NCI-H524 treated with DMSO at 0.1 percent for 48 hours (cell line): ENCODE results near the gene SH2D5.

Source experiments
- DNase-seq: peaks from one replicate; lab custom pipeline; 2025; lab: John Stamatoyannopoulos, UW

The SH2D5 gene

DNA sequence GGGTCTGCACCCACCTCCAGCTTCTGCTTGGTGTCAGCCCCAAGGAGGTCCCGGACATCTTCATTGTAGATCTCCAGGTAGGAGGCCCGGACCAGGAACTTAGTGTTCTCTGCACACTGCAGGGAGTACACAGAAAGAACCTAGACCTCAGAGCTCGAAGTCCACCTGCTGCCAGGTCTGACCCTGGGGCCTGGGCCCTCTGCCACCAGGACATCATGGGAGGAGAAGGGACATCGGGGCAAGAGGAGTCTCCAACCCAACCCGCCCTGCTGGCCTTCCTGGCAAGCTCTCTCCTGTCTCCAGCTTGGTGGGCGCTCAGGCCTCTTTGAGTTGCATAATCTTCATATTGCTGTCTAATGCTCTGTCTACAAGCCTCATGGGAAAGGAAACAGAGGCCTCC lies 19.1 kb downstream of the SH2D5 start:
- no peak for DNase-seq

DNA sequence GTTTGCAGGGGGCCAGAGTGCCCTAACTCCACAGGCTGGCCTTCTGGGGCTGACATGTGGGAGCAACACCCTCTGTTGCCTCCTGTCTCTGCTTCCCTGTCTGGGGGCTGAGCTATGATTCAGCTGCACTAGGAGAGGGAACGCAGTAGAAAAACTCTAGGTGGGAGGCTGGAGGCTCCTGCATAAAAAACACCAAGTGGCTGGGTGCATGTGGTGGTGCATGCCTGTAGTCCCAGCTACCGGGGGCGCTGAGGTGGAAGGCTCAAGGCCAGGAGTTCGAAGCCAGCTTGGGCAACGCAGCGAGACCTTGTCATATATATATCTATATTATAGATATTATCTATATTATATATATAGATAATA lies 20.3 kb downstream of the SH2D5 start:
- DNase-seq = peak; percentile 65

DNA sequence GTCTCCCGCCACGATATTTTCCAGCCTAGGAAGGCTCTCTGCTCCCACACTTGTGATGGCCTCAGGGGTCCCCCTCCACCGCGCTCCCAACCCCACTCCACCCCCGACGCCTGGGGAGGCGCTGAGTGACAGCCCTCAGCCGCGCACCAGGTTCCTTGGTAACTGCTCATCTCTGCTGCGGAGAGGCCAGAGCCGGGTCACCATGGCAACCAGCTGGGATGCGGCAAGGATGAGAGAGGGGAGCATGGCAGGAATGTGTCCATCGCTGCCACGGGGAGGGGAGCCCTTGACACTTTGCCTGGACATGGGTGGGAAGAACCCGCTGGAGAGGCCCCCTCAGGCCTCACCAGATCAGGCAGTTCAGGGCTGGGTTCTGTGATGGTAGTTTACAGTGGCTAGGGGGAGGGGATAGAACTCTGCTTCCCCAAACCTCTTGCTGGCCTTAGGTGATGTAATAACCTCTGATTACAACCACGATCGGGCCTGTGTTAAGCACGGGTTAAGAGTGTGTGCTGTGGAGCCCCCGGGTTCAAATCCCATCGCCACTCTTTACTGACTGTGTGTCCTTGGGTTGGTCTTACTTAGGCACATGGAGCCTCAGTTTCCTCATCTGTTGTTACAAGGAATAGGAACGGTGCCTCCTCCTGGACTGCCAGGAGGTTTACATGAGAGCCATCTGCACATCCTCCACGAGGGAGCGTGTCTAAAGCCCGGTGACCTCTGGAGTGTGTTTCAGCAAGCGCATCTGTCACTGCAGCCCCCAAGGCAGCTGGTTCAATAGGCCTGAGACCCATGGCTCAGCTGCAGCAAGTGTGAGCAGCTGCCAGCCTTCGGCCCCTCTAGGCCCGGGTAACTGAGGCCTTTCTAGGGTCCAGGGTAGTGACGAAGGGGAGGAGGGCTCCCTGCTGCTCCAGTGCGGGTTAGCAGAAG lies 21.0 kb downstream of the SH2D5 start:
- DNase-seq = peak; percentile 68

DNA sequence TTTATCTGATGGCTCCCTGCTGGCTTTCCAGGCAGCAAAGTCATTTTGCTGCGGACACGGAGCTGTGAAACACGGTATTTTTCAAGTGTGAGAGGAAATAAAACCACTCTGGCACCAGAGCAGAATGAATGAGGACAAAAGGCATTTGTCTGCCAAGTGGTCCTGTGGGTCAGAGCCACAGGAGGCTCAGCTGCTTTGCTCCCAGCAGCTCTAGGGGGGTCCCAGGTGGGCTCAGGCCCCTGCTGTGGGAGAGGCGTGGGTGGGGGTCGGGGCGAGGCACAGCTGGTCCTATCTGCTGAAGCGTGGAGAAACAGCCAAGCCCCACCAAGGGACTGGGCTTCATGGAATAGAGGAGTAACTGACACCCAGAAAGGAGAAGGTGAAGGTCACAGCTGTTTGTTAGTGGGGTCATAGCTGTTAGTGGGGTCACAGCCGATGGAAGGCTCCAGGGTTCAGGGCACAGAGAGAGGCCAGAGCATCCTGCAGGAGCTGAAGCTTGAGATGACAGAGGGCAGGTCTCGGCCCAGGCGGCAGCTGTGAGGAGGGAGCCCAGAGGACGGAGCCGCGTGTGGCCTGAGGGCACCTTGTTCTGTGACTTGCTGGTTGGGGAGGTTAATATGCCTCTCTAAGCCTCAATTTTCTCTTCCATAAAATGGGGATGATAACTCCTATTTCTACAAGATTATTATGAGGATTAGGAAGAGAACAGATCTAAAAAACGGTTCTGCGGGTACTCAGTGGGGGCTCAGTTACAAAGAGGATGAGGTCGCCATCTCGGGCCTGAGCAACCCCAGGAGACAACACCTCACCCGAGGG lies 21.8 kb downstream of the SH2D5 start:
- DNase-seq = no peak

- DNase-seq = no peak
Observed at GRCh38 chr1:20709868-20710267, 22.6 kb downstream of the SH2D5 start.

- no peak for DNase-seq
Observed at GRCh38 chr1:20708891-20709290, 23.6 kb downstream of the SH2D5 start.

- DNase-seq = no peak
Observed at GRCh38 chr1:20708057-20708456, 24.4 kb downstream of the SH2D5 start.

GRCh38 chr1:20706841-20707240 lies 25.7 kb downstream of the SH2D5 start:
- no peak for DNase-seq

DNA sequence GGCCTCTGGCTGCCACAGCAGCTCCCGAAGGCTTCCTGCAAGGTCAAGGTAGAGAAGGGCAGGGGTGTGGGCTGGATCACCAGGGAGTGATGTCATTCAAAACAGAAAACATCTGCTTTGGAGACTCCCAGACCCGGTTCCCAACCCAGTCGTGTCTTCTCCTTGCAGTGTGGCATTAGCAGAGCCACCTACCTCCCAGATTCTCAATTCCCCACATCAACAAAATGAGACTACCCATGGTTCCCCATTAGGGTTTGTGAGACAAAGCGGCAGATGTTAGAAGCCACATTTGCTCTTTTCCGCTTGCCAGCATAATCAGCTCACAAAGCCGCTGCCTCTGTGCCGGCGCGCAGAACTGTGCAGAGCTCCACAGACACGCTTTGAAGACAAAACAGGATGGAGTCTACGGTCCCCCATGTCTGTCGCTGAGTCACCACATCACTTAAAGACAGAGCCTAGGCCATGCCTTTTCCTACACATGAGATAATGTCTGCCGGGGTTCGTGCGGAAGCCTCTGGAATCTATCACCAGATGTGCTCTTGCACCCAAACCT lies 27.2 kb downstream of the SH2D5 start:
- no peak for DNase-seq

- no peak for DNase-seq
Observed at GRCh38 chr1:20704390-20705202, 27.9 kb downstream of the SH2D5 start.

DNA sequence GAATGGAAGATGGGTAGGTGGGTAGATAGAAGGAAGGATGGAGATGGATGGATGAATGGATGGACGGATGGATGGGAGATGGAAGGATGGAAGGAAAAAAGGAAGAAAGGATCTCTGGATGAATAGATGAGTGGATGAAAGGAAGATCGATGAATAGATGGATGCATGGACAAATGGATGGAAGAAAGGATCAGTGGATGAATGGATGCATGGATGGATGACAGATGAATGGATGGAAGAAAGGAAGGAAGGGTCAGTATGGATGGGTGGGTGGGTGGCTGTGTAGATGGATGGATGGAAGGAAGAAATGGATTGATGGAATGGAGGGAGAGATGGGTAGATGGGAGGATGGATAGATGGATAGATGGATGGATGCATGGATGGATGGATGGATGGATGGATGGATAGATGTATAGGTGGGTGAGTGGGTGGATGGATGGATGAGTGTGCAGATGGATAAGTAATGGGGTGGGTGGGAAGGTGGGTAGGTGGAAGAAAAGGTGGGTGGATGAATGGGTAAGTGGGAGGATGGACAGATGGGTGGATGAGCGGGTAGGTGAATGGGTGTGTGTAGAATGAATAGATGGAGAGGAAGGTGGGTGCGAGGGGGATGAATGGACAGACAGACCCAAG lies 29.3 kb downstream of the SH2D5 start:
- DNase-seq = no peak

- no peak for DNase-seq
Observed at GRCh38 chr1:20702416-20702815, 30.1 kb downstream of the SH2D5 start.

GRCh38 chr1:20701847-20702246 lies 30.7 kb downstream of the SH2D5 start:
- no peak for DNase-seq

DNA sequence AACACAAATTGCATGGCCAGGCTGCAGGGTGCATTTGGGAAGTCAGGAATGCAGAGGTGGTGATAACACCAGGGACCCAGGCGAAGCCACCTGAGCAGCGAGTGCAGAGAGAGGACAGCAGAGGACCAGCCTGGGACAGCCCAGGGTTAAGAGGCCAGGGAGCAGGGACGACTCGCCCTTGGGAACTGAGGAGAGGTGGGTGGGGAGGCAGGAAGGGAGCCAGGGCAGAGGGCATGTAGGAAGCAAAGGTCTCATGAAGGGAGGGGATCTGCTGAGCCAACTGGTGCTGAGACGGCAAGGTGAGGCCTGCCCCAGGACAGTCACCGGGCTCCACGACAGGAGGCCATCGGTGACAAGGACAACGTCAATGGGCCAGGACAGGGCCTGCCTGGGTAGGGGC lies 31.1 kb downstream of the SH2D5 start:
- no peak for DNase-seq

DNA sequence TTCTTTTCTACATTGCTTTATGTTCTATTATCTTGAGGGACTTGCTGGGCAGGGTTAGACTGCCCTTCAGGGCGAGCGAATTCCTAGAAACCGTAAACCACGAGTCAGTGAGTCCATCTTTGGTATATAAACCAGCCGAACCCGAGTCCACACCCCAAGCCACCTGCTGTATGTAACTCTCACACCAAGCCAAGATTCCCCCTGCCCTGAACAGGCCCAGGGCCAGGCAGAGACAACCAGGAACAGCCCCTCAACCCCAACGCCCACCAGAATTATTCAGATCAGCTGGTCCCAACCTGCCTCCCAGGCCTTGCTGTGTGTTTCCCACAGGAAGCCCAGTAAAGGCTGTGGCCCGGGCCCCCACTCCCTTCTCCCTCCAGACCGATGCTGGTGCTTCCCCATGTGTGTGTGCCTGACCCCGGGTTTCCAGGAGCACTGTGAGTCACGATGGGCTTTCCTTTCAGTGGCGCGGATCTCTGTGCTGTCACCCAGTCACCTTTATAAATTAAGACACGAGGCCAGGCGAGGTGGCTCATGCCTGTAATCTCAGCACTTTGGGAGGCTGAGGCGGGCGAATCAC lies 31.8 kb downstream of the SH2D5 start:
- DNase-seq = no peak

- peak; percentile 58 for DNase-seq
Observed at GRCh38 chr1:20699558-20699957, 32.9 kb downstream of the SH2D5 start.

DNA sequence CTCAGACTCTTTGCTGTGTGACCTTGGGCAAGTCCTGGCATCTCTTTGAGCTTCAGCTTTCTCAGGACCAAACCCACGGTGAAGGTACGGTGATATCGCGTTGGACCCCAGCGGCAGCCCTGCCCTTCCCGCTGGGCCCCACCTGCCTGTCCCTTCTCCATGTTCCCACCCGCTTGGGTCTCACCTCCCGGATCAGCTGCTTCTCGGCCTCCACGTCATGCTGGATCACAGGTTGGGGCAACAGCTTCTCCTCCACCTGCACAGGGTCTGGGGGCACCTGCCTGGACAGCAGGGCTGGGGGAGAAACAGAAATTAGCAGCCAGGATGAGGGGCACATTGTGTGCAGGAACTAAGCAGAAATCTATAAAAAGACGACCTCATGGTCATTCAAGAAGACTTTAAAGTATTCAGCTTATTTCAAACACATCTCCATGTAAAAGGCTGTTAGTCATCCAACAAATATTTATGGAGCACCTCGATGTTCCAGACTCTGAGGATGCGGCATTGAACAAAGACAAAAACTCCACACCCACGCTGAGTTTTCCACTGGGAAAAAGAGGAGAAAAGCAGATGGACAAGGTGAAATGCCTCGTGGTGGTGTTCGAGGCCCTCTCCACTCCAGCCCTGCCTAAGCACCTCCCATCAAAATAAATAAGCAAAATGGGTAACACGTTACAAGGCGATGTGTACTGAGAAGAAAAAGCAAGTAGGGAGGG lies 34.1 kb downstream of the SH2D5 start:
- no peak for DNase-seq

DNA sequence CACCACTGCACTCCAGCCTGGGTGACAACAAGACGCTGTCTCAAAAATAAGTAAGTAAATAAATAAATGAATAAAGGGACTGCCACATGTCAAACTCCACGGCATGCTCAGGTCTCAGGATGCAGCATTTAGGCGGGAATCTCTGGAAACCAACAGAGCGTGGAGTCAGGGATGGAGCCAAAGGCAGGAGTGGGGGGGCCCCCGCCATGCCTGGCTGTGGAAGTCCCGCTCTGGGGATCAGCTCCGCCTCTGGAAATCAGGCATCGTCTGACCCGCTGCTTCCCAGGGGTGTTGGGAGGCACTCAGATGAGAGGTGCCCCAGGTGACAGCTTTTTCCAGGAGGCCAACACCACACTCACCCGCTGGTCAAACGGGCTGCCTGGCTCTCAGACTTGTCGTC lies 34.9 kb downstream of the SH2D5 start:
- no peak for DNase-seq

- DNase-seq = peak; percentile 51
Observed at GRCh38 chr1:20696397-20697333, 35.8 kb downstream of the SH2D5 start.
